ENCODE data around the gene LBHD2.

Gene LBHD2

GRCh38 chr14:103128631-103129300, 44.8 kb downstream of the LBHD2 start:
- no peak overlapping the region for H3K4me2 ChIP-seq (ENCODE audit: low read length)

GRCh38 chr14:103129301-103130016, 45.4 kb downstream of the LBHD2 start:
- no peak overlapping the region for H3K4me3 ChIP-seq (ENCODE audit: low read length)
- no peak overlapping the region for H3K27ac ChIP-seq (ENCODE audit: low read length)
- TF ChIP-seq, protein P1, sequence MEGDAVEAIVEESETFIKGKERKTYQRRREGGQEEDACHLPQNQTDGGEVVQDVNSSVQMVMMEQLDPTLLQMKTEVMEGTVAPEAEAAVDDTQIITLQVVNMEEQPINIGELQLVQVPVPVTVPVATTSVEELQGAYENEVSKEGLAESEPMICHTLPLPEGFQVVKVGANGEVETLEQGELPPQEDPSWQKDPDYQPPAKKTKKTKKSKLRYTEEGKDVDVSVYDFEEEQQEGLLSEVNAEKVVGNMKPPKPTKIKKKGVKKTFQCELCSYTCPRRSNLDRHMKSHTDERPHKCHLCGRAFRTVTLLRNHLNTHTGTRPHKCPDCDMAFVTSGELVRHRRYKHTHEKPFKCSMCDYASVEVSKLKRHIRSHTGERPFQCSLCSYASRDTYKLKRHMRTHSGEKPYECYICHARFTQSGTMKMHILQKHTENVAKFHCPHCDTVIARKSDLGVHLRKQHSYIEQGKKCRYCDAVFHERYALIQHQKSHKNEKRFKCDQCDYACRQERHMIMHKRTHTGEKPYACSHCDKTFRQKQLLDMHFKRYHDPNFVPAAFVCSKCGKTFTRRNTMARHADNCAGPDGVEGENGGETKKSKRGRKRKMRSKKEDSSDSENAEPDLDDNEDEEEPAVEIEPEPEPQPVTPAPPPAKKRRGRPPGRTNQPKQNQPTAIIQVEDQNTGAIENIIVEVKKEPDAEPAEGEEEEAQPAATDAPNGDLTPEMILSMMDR (IDR thresholded peaks at IDR 0.05; ENCODE audit: low read depth, low read length) = no peak
- TF ChIP-seq EZH2phosphoT487 (IDR thresholded peaks at IDR 0.05; ENCODE audit: low read depth) = no peak
- H3K36me3 ChIP-seq (replicated peaks; ENCODE audit: low read depth, low read length) = no peaks in the 10 kb centered on the region
- no peaks in the 10 kb centered on the region for H3K27me3 ChIP-seq (ENCODE audit: low read depth, low read length)
- H3K4me1 ChIP-seq (ENCODE audit: low read length) = no peaks in the 10 kb centered on the region
- H3K79me2 ChIP-seq (ENCODE audit: low read length) = no peaks in the 10 kb centered on the region
- no peaks in the 10 kb centered on the region for H4K20me1 ChIP-seq (ENCODE audit: insufficient read depth, low read length)
- no peak overlapping the region for H2AFZ ChIP-seq (ENCODE audit: low read depth, low read length)
- H3K4me2 ChIP-seq (ENCODE audit: low read length) = no peak overlapping the region
- H3K9ac ChIP-seq (ENCODE audit: low read length) = no peak overlapping the region
- no peaks in the 10 kb centered on the region for H3K9me3 ChIP-seq (ENCODE audit: insufficient read depth, low read length)

More at GRCh38 chr14:103128631-103129300, 44.8 kb downstream of the LBHD2 start:
- H3K27me3 ChIP-seq (ENCODE audit: low read depth, low read length) = no peaks in the 10 kb centered on the region
- H2AFZ ChIP-seq (ENCODE audit: low read depth, low read length) = no peak overlapping the region
- no peak overlapping the region for H3K4me3 ChIP-seq (ENCODE audit: low read length)
- TF ChIP-seq EZH2phosphoT487 (IDR thresholded peaks at IDR 0.05; ENCODE audit: low read depth) = no peak
- TF ChIP-seq, protein P1 (IDR thresholded peaks at IDR 0.05; ENCODE audit: low read depth, low read length) = no peak
- H3K9ac ChIP-seq (ENCODE audit: low read length) = no peak overlapping the region
- no peak overlapping the region for H3K27ac ChIP-seq (ENCODE audit: low read length)
- no peaks in the 10 kb centered on the region for H3K36me3 ChIP-seq (replicated peaks; ENCODE audit: low read depth, low read length)
- H3K4me1 ChIP-seq (ENCODE audit: low read length) = no peaks in the 10 kb centered on the region
- H3K79me2 ChIP-seq (ENCODE audit: low read length) = no peaks in the 10 kb centered on the region
- H4K20me1 ChIP-seq (ENCODE audit: insufficient read depth, low read length) = no peaks in the 10 kb centered on the region
- H3K9me3 ChIP-seq (ENCODE audit: insufficient read depth, low read length) = no peaks in the 10 kb centered on the region

DNA sequence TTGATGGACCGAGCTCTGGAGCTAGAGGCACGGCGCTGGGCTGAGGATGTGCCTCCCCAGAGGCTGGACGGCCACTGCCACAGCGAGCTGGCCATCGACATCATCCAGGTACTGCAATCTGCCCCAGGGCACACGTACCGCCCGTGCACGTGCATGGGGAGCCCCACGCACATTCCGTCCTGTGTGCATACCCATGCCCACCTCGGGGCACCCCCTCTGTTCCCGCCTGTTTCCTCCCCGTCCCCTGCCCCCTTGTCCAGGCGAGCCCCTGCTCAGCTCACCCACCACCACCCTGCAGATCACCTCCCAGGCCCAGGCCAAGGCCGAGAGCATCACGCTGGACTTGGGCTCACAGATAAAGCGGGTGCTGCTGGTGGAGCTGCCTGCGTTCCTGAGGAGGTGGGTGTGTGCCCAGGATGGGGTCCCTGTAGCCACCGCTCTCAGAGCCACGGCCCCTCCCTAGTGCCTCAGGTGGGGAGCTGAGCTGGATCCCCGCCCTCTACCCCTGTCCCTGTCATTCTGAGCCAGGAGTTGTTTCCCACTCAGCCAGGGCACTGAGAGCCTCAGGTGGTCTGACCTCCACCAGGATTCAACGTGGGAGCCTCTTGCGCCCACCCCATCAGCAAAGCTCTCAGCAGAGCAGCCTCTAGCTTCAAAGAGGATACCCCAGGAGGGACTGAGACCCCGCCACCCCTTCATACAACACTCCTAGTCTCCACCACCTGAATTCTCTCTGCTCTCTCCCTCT, 46.2 kb downstream of the LBHD2 start:
- no peaks in the 10 kb centered on the region for H3K79me2 ChIP-seq (ENCODE audit: low read length)
- H3K4me1 ChIP-seq (ENCODE audit: low read length) = no peaks in the 10 kb centered on the region
- no peak overlapping the region for H3K4me2 ChIP-seq (ENCODE audit: low read length)
- no peaks in the 10 kb centered on the region for H3K36me3 ChIP-seq (replicated peaks; ENCODE audit: low read depth, low read length)
- no peaks in the 10 kb centered on the region for H3K27me3 ChIP-seq (ENCODE audit: low read depth, low read length)
- no peaks in the 10 kb centered on the region for H4K20me1 ChIP-seq (ENCODE audit: insufficient read depth, low read length)
- no peak overlapping the region for H2AFZ ChIP-seq (ENCODE audit: low read depth, low read length)
- H3K4me3 ChIP-seq (ENCODE audit: low read length) = no peak overlapping the region
- H3K9me3 ChIP-seq (ENCODE audit: insufficient read depth, low read length) = no peaks in the 10 kb centered on the region
- no peak overlapping the region for H3K9ac ChIP-seq (ENCODE audit: low read length)
- no peak for TF ChIP-seq EZH2phosphoT487 (IDR thresholded peaks at IDR 0.05; ENCODE audit: low read depth)
- TF ChIP-seq, protein P1 (IDR thresholded peaks at IDR 0.05; ENCODE audit: low read depth, low read length) = no peak
- H3K27ac ChIP-seq (ENCODE audit: low read length) = no peak overlapping the region

DNA sequence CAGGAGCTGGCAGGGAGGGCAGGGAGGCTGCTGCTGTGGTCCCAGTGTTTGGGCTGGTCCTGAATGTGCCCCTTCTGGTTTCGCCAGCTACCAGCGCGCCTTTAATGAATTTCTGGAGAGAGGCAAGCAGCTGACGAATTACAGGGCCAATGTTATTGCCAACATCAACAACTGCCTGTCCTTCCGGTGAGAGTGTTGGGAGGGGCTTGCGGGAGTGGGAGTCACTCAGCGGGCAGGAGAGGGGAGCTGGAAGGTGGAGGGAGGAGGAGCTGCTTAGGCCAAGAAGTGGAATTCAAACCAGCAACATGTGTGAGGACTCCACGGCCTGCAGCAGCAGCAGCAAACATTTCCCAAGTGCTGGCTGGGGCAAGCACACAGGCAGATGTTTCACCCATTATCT, 47.0 kb downstream of the LBHD2 start:
- Histone ChIP-seq H3K4me2 (ENCODE audit: low read length) (no peak overlapping the region), H3K9me3 (ENCODE audit: insufficient read depth, low read length) (no peaks in the 10 kb centered on the region), H3K79me2 (ENCODE audit: low read length) (no peaks in the 10 kb centered on the region), H3K27ac (ENCODE audit: low read length) (no peak overlapping the region), H3K4me1 (ENCODE audit: low read length) (no peaks in the 10 kb centered on the region), H3K4me3 (ENCODE audit: low read length) (no peak overlapping the region), H3K36me3 (replicated peaks; ENCODE audit: low read depth, low read length) (no peaks in the 10 kb centered on the region), H3K9ac (ENCODE audit: low read length) (no peak overlapping the region), H2AFZ (ENCODE audit: low read depth, low read length) (no peak overlapping the region), H3K27me3 (ENCODE audit: low read depth, low read length) (no peaks in the 10 kb centered on the region), H4K20me1 (ENCODE audit: insufficient read depth, low read length) (no peaks in the 10 kb centered on the region)
- TF ChIP-seq, protein P1 (IDR thresholded peaks at IDR 0.05; ENCODE audit: low read depth, low read length) = no peak

Data from OCI-LY3 (cell line).